ENCODE data around the gene UBAC2.
"Not testable (repeated sequence)": the region's sequence is repeated elsewhere in the genome, so short reads cannot be mapped to it uniquely, and the experiment has no call there.

Gene UBAC2

DNA sequence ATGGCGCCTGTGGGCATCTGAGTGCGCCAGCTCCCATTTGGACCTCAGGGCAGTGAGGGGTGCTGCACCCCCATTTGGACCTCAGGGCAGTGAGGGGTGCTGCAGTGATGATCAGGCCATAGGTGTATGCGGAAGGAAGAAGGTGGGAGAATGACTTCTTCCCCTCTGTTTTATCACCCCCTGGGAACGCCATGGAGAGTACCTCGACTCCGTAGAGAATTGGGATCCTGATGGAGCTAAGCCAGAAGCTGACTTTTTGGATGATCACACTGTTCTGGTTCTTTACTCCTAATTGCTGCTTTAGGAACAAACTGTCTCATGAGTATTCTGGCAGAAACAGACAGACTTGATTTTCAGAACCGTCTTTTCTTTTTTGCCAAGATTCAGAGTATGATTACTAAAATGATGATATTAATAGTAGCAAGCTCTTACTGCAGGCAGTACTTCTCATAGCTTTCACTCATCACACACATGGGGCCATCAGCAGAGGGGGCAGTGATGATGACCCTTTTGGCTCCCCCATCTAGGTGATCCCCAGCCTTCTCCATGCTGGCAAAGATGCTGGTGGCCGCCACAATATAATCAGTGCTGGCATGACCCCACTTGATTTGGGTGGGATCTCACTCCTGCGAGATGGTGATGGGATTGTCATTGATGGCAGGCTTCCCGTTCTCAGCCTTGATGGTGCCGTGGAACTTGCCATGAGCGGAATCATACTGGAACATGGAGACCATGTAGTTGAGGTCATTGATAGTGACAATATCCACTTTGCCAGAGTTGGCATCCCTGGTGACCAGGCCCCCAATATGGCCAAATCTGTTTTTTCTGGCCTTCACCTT lies 10.3 kb upstream of the UBAC2 start:
- no peak for DNase-seq

DNA sequence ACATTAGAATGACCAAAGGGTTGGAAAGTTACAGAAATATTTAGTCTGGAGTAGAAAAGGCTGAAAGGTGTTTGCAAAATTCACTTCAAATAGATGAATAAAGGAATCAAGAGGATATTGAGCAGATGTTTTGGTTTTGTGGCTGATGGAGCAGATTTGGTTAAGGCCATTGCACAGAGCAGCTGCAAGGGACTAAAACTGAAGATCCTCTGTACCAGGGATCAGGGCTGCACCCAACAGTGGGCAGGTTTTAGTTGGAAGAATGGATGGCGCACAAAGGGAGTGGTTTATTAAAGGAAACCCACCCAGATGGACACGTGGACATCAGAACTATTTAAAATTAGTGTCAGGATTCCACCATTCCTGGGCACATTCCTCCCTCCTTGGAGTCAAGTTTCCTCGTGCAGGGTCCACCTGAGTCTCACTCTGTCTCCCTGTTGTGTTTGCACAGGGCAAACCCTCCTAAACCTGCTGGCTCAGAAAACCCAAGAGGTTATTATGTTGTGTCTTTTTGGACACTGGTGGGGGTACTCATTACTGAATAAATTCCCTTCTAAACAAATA lies 9.2 kb upstream of the UBAC2 start:
- DNase-seq, result no peak

DNA sequence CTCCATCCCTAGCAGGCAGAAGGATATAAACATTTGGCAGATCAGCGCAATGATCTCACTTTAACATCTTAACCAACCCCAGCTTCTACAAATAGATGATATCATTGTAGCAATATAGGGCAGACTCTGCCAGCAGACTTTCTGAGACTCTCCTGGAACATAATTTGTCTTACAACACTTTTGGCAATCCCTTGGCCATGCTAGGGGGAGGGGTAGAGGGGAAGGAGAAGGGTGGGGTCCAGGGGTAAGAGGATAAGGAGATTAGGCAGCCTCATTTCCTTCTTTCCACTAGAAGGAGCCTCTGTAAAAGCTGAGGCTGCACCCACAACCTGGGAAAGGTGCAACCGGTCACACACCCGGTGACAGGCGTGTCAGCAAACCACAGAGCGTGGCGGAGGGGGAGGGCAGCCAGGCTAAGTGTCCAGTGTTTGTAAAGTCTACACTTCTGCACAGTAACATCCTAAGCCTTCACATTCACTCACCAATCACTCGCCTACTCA lies 8.7 kb upstream of the UBAC2 start:
- DNase-seq, result no peak

GRCh38 chr13:99192480-99192879 lies 8.2 kb upstream of the UBAC2 start:
- DNase-seq, result no peak

DNA sequence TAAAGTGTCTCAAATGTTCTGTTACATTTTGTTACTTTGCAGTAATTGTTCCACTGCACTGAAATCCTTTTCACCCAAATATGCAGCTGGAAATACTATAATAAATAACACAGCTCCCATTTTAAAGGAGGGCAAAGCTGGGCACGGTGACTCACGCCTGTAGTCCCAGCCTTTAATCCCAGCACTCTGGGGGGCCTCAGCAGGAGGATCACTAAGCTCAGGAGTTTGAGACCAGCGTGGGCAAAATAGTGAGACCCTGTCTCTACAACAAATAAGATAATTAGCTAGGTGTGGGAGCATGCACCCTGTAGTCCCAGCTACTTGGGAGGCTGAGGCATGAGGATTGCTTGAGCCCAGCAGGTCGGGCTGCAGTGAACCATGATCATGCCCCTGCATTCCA lies 7.5 kb upstream of the UBAC2 start:
- no peak for DNase-seq

GRCh38 chr13:99196466-99197116 lies 4.1 kb upstream of the UBAC2 start:
- peak in 1 of 2 donors; percentile 68 for DNase-seq

DNA sequence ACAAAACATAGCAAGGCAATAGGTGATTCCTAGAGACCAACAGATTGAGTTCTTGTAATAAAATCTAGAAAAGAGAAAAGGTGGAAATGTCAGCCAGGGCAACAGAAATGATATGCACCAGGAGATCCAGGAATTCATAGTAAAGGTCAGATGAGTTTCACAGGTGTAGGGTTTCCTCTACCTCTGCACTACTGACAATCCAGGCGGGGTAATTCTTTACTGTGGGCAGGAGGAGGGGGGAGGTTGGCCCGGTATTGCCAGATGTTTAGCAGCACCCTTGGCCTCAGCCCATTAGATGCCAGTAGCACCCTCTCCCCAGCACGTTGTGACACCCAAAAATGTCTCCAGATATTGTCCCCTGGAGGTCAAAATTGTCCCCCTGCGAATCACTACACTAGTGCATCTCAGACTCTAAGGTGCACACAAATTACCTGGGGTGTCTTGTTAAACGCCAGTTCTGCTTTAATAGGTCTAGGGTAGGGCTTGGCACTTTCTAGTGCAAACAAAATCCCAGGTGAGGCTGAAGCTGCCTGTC lies 3.5 kb upstream of the UBAC2 start:
- peak in 1 of 2 donors; percentile 34 for DNase-seq

GRCh38 chr13:99199541-99200431 lies 868 bp upstream of the UBAC2 start:
- peak in 1 of 2 donors; percentile 16 for DNase-seq

- DNase-seq, result no peak
These were observed 3.2 kb downstream of the UBAC2 start for GRCh38 chr13:99203601-99204579.

GRCh38 chr13:99205621-99206220 lies 5.1 kb downstream of the UBAC2 start:
- no peak for DNase-seq

- no peak for DNase-seq
These were observed 5.6 kb downstream of the UBAC2 start for GRCh38 chr13:99206226-99206625.

DNA sequence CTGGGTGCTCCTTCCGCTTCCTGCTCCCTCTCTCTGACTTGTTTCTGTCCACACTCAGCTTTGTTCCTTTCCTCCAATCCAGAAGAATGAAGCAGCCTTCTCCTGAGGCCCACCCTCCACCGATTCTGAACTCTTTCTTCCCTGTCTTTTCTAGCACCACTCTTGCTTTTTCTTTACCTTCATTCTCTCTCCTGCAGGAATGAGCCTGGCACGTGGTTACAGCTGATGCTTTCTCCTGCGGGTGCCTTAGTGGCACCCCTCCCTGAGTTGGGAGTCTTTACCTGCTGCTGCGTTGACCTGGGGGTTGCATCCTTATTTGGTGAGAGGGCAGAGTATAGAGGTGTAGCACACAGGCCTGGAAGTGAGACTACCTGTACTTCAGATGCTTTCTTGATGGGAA lies 6.2 kb downstream of the UBAC2 start:
- no peak for DNase-seq

- no peak for DNase-seq
These were observed 6.9 kb downstream of the UBAC2 start for GRCh38 chr13:99207511-99207910.

DNA sequence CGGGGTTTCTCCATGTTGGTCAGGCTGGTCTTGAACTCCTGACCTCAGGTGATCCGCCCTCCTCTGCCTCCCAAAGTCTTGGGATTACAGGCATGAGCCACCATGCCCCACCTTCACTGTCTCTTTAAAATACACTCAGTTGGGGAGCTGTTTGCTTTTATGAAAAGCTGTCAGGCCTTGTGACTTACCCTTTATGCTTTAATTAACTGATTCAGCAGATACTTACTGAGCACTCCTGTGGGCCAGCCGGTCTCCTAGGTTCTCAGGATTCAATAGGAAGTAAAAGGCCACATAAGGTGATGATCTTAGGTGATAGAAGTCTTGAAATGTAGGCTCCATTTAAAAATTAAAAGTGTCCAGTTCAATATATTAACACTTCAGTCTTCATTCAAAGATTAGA lies 7.5 kb downstream of the UBAC2 start:
- no peak for DNase-seq

- no peak for DNase-seq
These were observed 8.3 kb downstream of the UBAC2 start for GRCh38 chr13:99208845-99209527.

- not testable (repeated sequence) for DNase-seq
These were observed 10.0 kb downstream of the UBAC2 start for GRCh38 chr13:99210627-99211026.

- DNase-seq, result no peak
These were observed 10.9 kb downstream of the UBAC2 start for GRCh38 chr13:99211421-99212035.

- DNase-seq, result peak; percentile 23 to 47
These were observed 13.6 kb downstream of the UBAC2 start for GRCh38 chr13:99214232-99214631.

DNA sequence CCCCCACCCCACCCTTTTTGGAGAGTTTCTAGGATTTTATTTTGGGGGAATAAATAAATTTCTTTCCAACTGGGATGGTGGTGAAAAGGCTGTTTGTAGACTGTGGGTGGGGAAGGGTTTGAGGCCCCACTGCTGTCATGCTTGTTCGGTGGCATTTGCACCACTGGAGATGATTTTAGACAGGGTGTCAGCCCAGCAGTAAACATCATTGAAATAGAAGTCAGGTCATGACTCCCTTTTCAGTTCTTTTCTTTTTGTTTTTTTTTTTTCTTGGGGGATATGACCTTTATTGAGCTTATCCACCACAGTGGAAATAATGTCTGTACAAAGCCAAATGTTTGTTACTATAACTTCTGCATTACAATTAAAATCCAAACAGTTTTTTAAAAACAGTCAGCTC lies 14.1 kb downstream of the UBAC2 start:
- DNase-seq, result no peak
